GM19468 (cell line): ENCODE measurements around the gene PRL.

ENCODE experiments used
- ATAC-seq: cut with Tn5 transposase; IDR thresholded peaks from one replicate; pipeline ENCODE4 v1.9.1; 2021; ENCODE audit warnings: mild to moderate bottlenecking, moderate library complexity, moderate number of reproducible peaks; ENCODE audit not compliant: unreplicated experiment; ENCODE audit errors: extremely low read depth

Gene PRL

GRCh38 chr6:22296936-22297335 is at the start of gene PRL:
Gene PRL, minus strand, starts transcription at chr6:22297036. Its CDS starts 54 bp downstream, at chr6:22296982.
- no peak for ATAC-seq

- no peak for ATAC-seq
These were observed 47.0 kb upstream of the PRL start for GRCh38 chr6:22343864-22344263.

- no peak for ATAC-seq
These were observed 37.9 kb upstream of the PRL start for GRCh38 chr6:22334778-22335177.

- no peak for ATAC-seq
These were observed 37.0 kb upstream of the PRL start for GRCh38 chr6:22333802-22334201.

GRCh38 chr6:22332711-22333110 is 35.9 kb upstream of the PRL start:
- no peak for ATAC-seq

- ATAC-seq: no peak
These were observed 35.4 kb upstream of the PRL start for GRCh38 chr6:22332216-22332615.

GRCh38 chr6:22330941-22331340 is 34.1 kb upstream of the PRL start:
- ATAC-seq: no peak

- no peak for ATAC-seq
These were observed 31.6 kb upstream of the PRL start for GRCh38 chr6:22328474-22328873.

- no peak for ATAC-seq
These were observed 31.0 kb upstream of the PRL start for GRCh38 chr6:22327881-22328280.

GRCh38 chr6:22326500-22326899 is 29.7 kb upstream of the PRL start:
- ATAC-seq: no peak

- no peak for ATAC-seq
These were observed 28.6 kb upstream of the PRL start for GRCh38 chr6:22325481-22325880.

- ATAC-seq: no peak
These were observed 27.0 kb upstream of the PRL start for GRCh38 chr6:22323848-22324247.

GRCh38 chr6:22322103-22323030 is 25.5 kb upstream of the PRL start:
- ATAC-seq: no peak

GRCh38 chr6:22320750-22321149 is 23.9 kb upstream of the PRL start:
- ATAC-seq: no peak

- no peak for ATAC-seq
These were observed 21.6 kb upstream of the PRL start for GRCh38 chr6:22318404-22318803.

- no peak for ATAC-seq
These were observed 17.0 kb upstream of the PRL start for GRCh38 chr6:22313796-22314195.

GRCh38 chr6:22308939-22309338 is 12.1 kb upstream of the PRL start:
- ATAC-seq: no peak

GRCh38 chr6:22306741-22307466 is 10.1 kb upstream of the PRL start:
- no peak for ATAC-seq

- ATAC-seq: no peak
These were observed 6.0 kb upstream of the PRL start for GRCh38 chr6:22302838-22303237.

- no peak for ATAC-seq
These were observed 3.6 kb upstream of the PRL start for GRCh38 chr6:22300273-22300998.

GRCh38 chr6:22298475-22298890 is 1.6 kb upstream of the PRL start:
- ATAC-seq: no peak
